Pancreas (tissue), 10 donors: ENCODE data around the gene ANTXR2. TPM values are rescaled to one million over a fixed set of nuclear protein-coding genes. Genes with fewer than 3 reads are reported as not detected.

ENCODE experiments used
- ATAC-seq, 4 donors: fragments of 200-7000 bp; cut with Tn5 transposase; one replicate each; pipeline versions ENCODE4 v1.8.0 to v1.9.1; 2020; ENCODE audit warnings: mild to moderate bottlenecking in 4 of 4, moderate library complexity in 4 of 4
- DNase-seq, 6 donors: peaks; one replicate each; pipeline ENCODE4 v3.0.0-alpha.2; 2020
- FAIRE-seq: peaks from 2 replicates; lab custom pipeline; 2012; peaks lifted over from hg19 to GRCh38; lab: Jason Lieb, UNC
- H3K27ac ChIP-seq, 4 donors: fragments of 200-600 bp; sonication (generic); 1 replicate in 3 of 4; 2 replicates in 1 of 4; pipeline versions ENCODE4 v1.5.0 to v1.8.0; 2020
- H3K27me3 ChIP-seq, 4 donors: fragments of 200-600 bp; one replicate each; pipeline ENCODE4 v1.8.0; 2021
- H3K36me3 ChIP-seq, 3 donors: fragments of 200-600 bp; sonication (generic) in 1 of 3; one replicate each; pipeline versions ENCODE4 v1.5.0 to v1.8.0; 2020 to 2021
- H3K4me1 ChIP-seq, 3 donors: fragments of 200-600 bp; one replicate each; pipeline ENCODE4 v1.8.0; 2021
- H3K4me3 ChIP-seq, 4 donors: fragments of 200-600 bp; sonication (generic) in 2 of 4; one replicate each; pipeline versions ENCODE4 v1.5.0 to v1.8.0; 2020 to 2021
- H3K9me3 ChIP-seq, 4 donors: fragments of 200-600 bp; one replicate each; pipeline ENCODE4 v1.8.0; 2021
- CTCF ChIP-seq, 4 donors: fragments of 200-600 bp; sonication (generic) in 3 of 4; IDR thresholded peaks; one replicate each; pipeline versions ENCODE4 v1.5.0 to v1.8.0; 2021; ENCODE audit warnings: antibody characterized with exemption in 4 of 4
- WGBS, 2 donors: extraction: QIAGEN DNeasy Blood & Tissue Kit; methylation state at CpG; one replicate each; pipeline ENCODE4 v1.1.7; 2013; 5-methylcytosine and 5-hydroxymethylcytosine counted together
- intact Hi-C, 3 donors: fragments of 100-400 bp; cut with DNase I; formaldehyde crosslinking; loops; one replicate each; pipeline versions ENCODE4 v1.11.1 to v1.14.2; 2022
- polyA plus RNA-seq, 2 donors: library from polyadenylated mRNA; stranded (reverse); fragments of 200-250 nt; gene quantifications; one replicate each; pipeline ENCODE4 v1.2.3, GENCODE V29; 2013
- total RNA-seq, 6 donors: library from RNA; stranded (reverse); fragmentation: NEBNext Ultra II Directional in 4 of 6; extraction: Animal tissue kit (Norgen Biotek cat#: 25700) in 4 of 6; gene quantifications; one replicate each; pipeline versions ENCODE4 v1.2.1 to v1.2.4, GENCODE V29; 2021 to 2023
- donor health status: healthy with polysubstance abuse.
- donor health status: DM: no; HTN: no; CAD: no; lungs with moderate emphysema.
- donor health status: DM: no; HTN: no; CAD: no.
- donor health status: control.
- donor health status: control.
- donor health status: Bipolar disorder and iron deficiency.
- donor health status: DM: yes; HTN: yes; CAD: no.
- donor health status: DM: no; HTN: no; CAD: no.
- donor health status: DM: no; HTN: no; CAD: no.
- donor health status: DM: yes; HTN: yes; CAD: no.

The ANTXR2 gene
- total and polyA plus RNA-seq, 8 donors = 1.4 to 22.4 (median 4.6) TPM

- Histone ChIP-seq H3K4me3 (no peak overlapping the region), H3K36me3 (no peaks in the 10 kb centered on the region), H3K9me3 (no peaks in the 10 kb centered on the region), H3K27me3 (no peaks in the 10 kb centered on the region), H3K4me1 (no peaks in the 10 kb centered on the region), H3K27ac (no peak overlapping the region)
- ATAC-seq = no peak
- no peak for FAIRE-seq
- no peak for TF ChIP-seq CTCF (IDR thresholded peaks at IDR 0.05)
- no peak for DNase-seq
- 88 to 93% methylated on average over 1 of the region's 1 CpG for WGBS, 2 donors
- intact Hi-C loops = no loop called here
These were observed 25.6 kb upstream of the ANTXR2 start for GRCh38 chr4:80098635-80099034.

- DNase-seq (peak in 1 of 6 donors; percentile 6), ATAC-seq (peak in 2 of 4 donors; percentile 48 to 60)
These were observed 24.6 kb upstream of the ANTXR2 start for GRCh38 chr4:80097400-80098177.

GRCh38 chr4:80096175-80096850 lies 23.3 kb upstream of the ANTXR2 start:
- TF ChIP-seq CTCF (IDR thresholded peaks at IDR 0.05) = no peak
- DNase-seq (no peak), ATAC-seq (no peak), FAIRE-seq (no peak)
- H3K9me3 ChIP-seq = no peaks in the 10 kb centered on the region
- WGBS, 2 donors = 55 to 63% methylated on average over 4 of the region's 4 CpGs
- intact Hi-C loops = no loop called here
- no peak overlapping the region for H3K27ac ChIP-seq
- no peak overlapping the region for H3K4me3 ChIP-seq
- H3K36me3 ChIP-seq = no peaks in the 10 kb centered on the region
- H3K27me3 ChIP-seq = no peaks in the 10 kb centered on the region
- H3K4me1 ChIP-seq = no peaks in the 10 kb centered on the region

More at GRCh38 chr4:80097400-80098177, 24.6 kb upstream of the ANTXR2 start:
- Histone ChIP-seq H3K27ac (no peak overlapping the region), H3K27me3 (no peaks in the 10 kb centered on the region), H3K4me1 (no peaks in the 10 kb centered on the region), H3K9me3 (no peaks in the 10 kb centered on the region), H3K36me3 (no peaks in the 10 kb centered on the region), H3K4me3 (no peak overlapping the region)
- no peak for TF ChIP-seq CTCF (IDR thresholded peaks at IDR 0.05)
- FAIRE-seq = no peak
- 56 to 57% methylated on average over 4 of the region's 4 CpGs for WGBS, 2 donors
- intact Hi-C loops = no loop called here

GRCh38 chr4:80094191-80094590 lies 21.2 kb upstream of the ANTXR2 start:
- no peak for ATAC-seq
- Histone ChIP-seq H3K4me3 (no peak overlapping the region), H3K4me1 (no peaks in the 10 kb centered on the region), H3K9me3 (no peaks in the 10 kb centered on the region), H3K27ac (no peak overlapping the region), H3K27me3 (no peaks in the 10 kb centered on the region), H3K36me3 (no peaks in the 10 kb centered on the region)
- TF ChIP-seq CTCF (IDR thresholded peaks at IDR 0.05) = no peak
- intact Hi-C loops = no loop called here
- no peak for FAIRE-seq
- DNase-seq = no peak
- WGBS, 2 donors = 73 to 87% methylated on average over 1 of the region's 1 CpG

- H3K9me3 ChIP-seq = no peaks in the 10 kb centered on the region
- no peak overlapping the region for H3K27ac ChIP-seq
- FAIRE-seq = no peak
- no peak for TF ChIP-seq CTCF (IDR thresholded peaks at IDR 0.05)
- no peaks in the 10 kb centered on the region for H3K4me1 ChIP-seq
- H3K36me3 ChIP-seq = no peaks in the 10 kb centered on the region
- ATAC-seq = no peak
- WGBS, 2 donors = 59 to 69% methylated on average over 3 of the region's 3 CpGs
- no peaks in the 10 kb centered on the region for H3K27me3 ChIP-seq
- intact Hi-C loops = no loop called here
- DNase-seq = no peak
- no peak overlapping the region for H3K4me3 ChIP-seq
These were observed 20.5 kb upstream of the ANTXR2 start for GRCh38 chr4:80093563-80093962.
